CD4-positive, alpha-beta T cell (primary cell): Measurements from ENCODE around the gene MT2A. TPM values are rescaled to one million over a fixed set of nuclear protein-coding genes. Genes with fewer than 3 reads are reported as not detected.

Experiments
- ATAC-seq: fragments of 200-7000 bp; cut with Tn5 transposase; one replicate; pipeline ENCODE4 v1.10.0; 2022; ENCODE audit warnings: mild to moderate bottlenecking; ENCODE audit not compliant: poor library complexity
- CTCF ChIA-PET: fragments of 350-600 bp; sonication (Branson Sonifier 250); formaldehyde crosslinking; loops from one replicate; lab custom pipeline; 2021; ENCODE audit warnings: antibody characterized with exemption, inconsistent platforms; lab: Charles Lee
- POLR2A ChIA-PET: fragments of 350-600 bp; sonication (Branson Sonifier 250); formaldehyde crosslinking; loops from one replicate; lab custom pipeline; 2021; ENCODE audit warnings: antibody characterized with exemption, inconsistent platforms; lab: Charles Lee
- DNase-seq, 14 experiments: peaks; one replicate each; pipeline ENCODE4 v3.0.0-alpha.2; 2013 to 2020; ENCODE audit warnings: mixed read lengths in 2 of 14
- H3K27ac ChIP-seq, 2 donors: one replicate each; pipeline versions ENCODE4 v1.5.1 to v1.7.0; 2013; ENCODE audit warnings: low read length in 2 of 2, low read depth in 1 of 2, mild to moderate bottlenecking in 1 of 2
- H3K27me3 ChIP-seq, 2 experiments: 1 replicate in 1 of 2; 2 replicates in 1 of 2; pipeline versions ENCODE4 v1.6.1 to v1.7.0; 2013; ENCODE audit warnings: low read length in 2 of 2, control low read depth in 1 of 2, mild to moderate bottlenecking in 1 of 2, moderate library complexity in 1 of 2; ENCODE audit not compliant: insufficient read depth in 2 of 2, control insufficient read depth in 1 of 2
- H3K36me3 ChIP-seq: one replicate; pipeline ENCODE4 v1.6.1; 2013; ENCODE audit warnings: low read length, control low read depth; ENCODE audit not compliant: insufficient read depth
- H3K4me1 ChIP-seq: one replicate; pipeline ENCODE4 v1.6.1; 2013; ENCODE audit warnings: low read length, control low read depth; ENCODE audit not compliant: insufficient read depth
- H3K4me3 ChIP-seq: one replicate; pipeline ENCODE4 v1.5.1; 2013; ENCODE audit warnings: mild to moderate bottlenecking, low read length, moderate library complexity
- H3K9me3 ChIP-seq, 2 experiments: 1 replicate in 1 of 2; 2 replicates in 1 of 2; pipeline versions ENCODE4 v1.6.1 to v1.7.0; 2013; ENCODE audit warnings: low read length in 2 of 2, mild to moderate bottlenecking in 2 of 2, control low read depth in 1 of 2, moderate library complexity in 1 of 2; ENCODE audit not compliant: control insufficient read depth in 1 of 2, insufficient read depth in 1 of 2
- H3K27ac Mint-ChIP-seq: one replicate; pipeline ENCODE4 v1.8.0; 2020; ENCODE audit warnings: mixed read lengths
- H3K27me3 Mint-ChIP-seq: one replicate; pipeline ENCODE4 v1.8.0; 2021; ENCODE audit warnings: mixed read lengths
- H3K36me3 Mint-ChIP-seq: one replicate; pipeline ENCODE4 v1.8.0; 2021; ENCODE audit warnings: low read depth, mixed read lengths
- H3K4me1 Mint-ChIP-seq: one replicate; pipeline ENCODE4 v1.8.0; 2021; ENCODE audit warnings: low read depth, mixed read lengths
- H3K4me3 Mint-ChIP-seq: one replicate; pipeline ENCODE4 v1.8.0; 2020; ENCODE audit warnings: mild to moderate bottlenecking, mixed read lengths
- H3K9me3 Mint-ChIP-seq: one replicate; pipeline ENCODE4 v1.8.0; 2020; ENCODE audit warnings: mixed read lengths
- CTCF ChIP-seq: fragments of 200-600 bp; IDR thresholded peaks from one replicate; pipeline ENCODE4 v1.8.0; 2022; ENCODE audit warnings: antibody characterized with exemption, mild to moderate bottlenecking
- intact Hi-C, 2 experiments: fragments of 100-400 bp; cut with DNase I in 1 of 2; cut with micrococcal nuclease in 1 of 2; formaldehyde crosslinking; loops; one replicate each; pipeline versions ENCODE4 v1.15.1 to v1.9.0; 2023 to 2025; cut with DNase I, micrococcal nuclease
- total RNA-seq, 174 experiments: library from RNA in 2 of 174; stranded (reverse) in 2 of 174; gene quantifications; one replicate each; pipeline ENCODE4 v1.2.3 and lab custom pipeline; 2021 to 2026

The MT2A gene
- total RNA-seq, 2 experiments from 2014 or later: 47.1 to 50.8 TPM

- H3K27ac Mint-ChIP-seq: no peak overlapping the region
- no peaks in the 10 kb centered on the region for H3K9me3 Mint-ChIP-seq
- no peak for TF ChIP-seq CTCF
- H3K4me1 Mint-ChIP-seq: no peaks in the 10 kb centered on the region
- ChIA-PET POLR2A (no interaction called here), CTCF (no interaction called here)
- H3K27me3 Mint-ChIP-seq: peaks cover 29% of the 10 kb centered on the region
- Histone ChIP-seq H3K27ac (no peak overlapping the region), H3K4me1 (no peaks in the 10 kb centered on the region), H3K4me3 (no peak overlapping the region), H3K36me3 (no peaks in the 10 kb centered on the region), H3K9me3 (no peaks in the 10 kb centered on the region), H3K27me3 (peaks cover 0 to 2% of the 10 kb centered on the region in 2 experiments)
- no peak for DNase-seq
- intact Hi-C loops: no loop called here
- H3K4me3 Mint-ChIP-seq: no peak overlapping the region
- ATAC-seq: no peak
- H3K36me3 Mint-ChIP-seq: no peaks in the 10 kb centered on the region
These were observed 24.8 kb upstream of the MT2A start for GRCh38 chr16:56583351-56584168.

GRCh38 chr16:56584276-56584675, 24.1 kb upstream of the MT2A start:
- DNase-seq (no peak), ATAC-seq (no peak)
- Mint-ChIP-seq H3K4me3 (no peak overlapping the region), H3K36me3 (no peaks in the 10 kb centered on the region), H3K27ac (no peak overlapping the region), H3K9me3 (no peaks in the 10 kb centered on the region), H3K27me3 (peaks cover 33% of the 10 kb centered on the region), H3K4me1 (no peaks in the 10 kb centered on the region)
- no peaks in the 10 kb centered on the region for H3K9me3 ChIP-seq
- no peak for TF ChIP-seq CTCF
- POLR2A ChIA-PET: no interaction called here
- H3K27me3 ChIP-seq: peaks cover 2 to 3% of the 10 kb centered on the region in 2 experiments
- no peak overlapping the region for H3K4me3 ChIP-seq
- no peaks in the 10 kb centered on the region for H3K36me3 ChIP-seq
- peaks cover 4% of the 10 kb centered on the region for H3K4me1 ChIP-seq
- intact Hi-C loops: no loop called here
- CTCF ChIA-PET: no interaction called here
- H3K27ac ChIP-seq: no peak overlapping the region

DNA sequence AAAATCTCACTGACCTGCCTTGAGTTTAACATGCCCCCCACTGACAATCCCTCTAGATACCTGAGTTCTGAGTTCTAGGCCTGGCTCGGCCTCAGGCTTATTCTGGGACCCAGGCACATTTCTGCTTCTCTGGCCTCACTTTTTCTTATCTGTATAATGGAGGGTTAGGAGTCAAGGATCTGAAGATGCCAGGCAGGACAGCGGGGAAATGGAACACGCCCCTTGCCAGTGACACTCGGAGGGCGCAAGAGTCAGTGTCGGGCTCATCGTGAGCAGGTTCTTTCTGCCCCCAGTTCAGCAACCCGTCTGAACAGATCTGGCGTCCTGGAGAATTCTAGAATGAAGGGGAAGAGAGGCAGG, 19.6 kb upstream of the MT2A start:
- no peaks in the 10 kb centered on the region for H3K36me3 Mint-ChIP-seq
- ATAC-seq: no peak

More for the DNA sequence above, 19.6 kb upstream of the MT2A start:
- POLR2A ChIA-PET: no interaction called here
- Histone ChIP-seq H3K4me1 (peaks cover 12% of the 10 kb centered on the region), H3K27me3 (peaks cover 17 to 18% of the 10 kb centered on the region in 2 experiments), H3K4me3 (no peak overlapping the region), H3K27ac (no peak overlapping the region), H3K36me3 (no peaks in the 10 kb centered on the region), H3K9me3 (no peaks in the 10 kb centered on the region)
- intact Hi-C loops: no loop called here
- Mint-ChIP-seq H3K9me3 (no peaks in the 10 kb centered on the region), H3K27me3 (peaks cover 44% of the 10 kb centered on the region), H3K4me1 (peaks cover 9% of the 10 kb centered on the region), H3K4me3 (peak overlapping the region; percentile 67), H3K27ac (no peak overlapping the region)
- TF ChIP-seq CTCF: no peak
- CTCF ChIA-PET: no interaction called here
- no peak for DNase-seq
